Nephron (organoid): ENCODE data around the gene PRKAG2.

Experiments used
- H3K27ac Mint-ChIP-seq, 3 experiments: 2 replicates each; pipeline ENCODE4 v1.8.0; 2020; ENCODE audit warnings: mixed read lengths in 3 of 3, mild to moderate bottlenecking in 2 of 3, moderate library complexity in 1 of 3
- H3K27me3 Mint-ChIP-seq: 2 replicates; pipeline ENCODE4 v1.8.0; 2021; ENCODE audit warnings: low read depth, mild to moderate bottlenecking, moderate library complexity, mixed read lengths
- H3K36me3 Mint-ChIP-seq: 2 replicates; pipeline ENCODE4 v1.8.0; 2020; ENCODE audit warnings: low read depth, mixed read lengths
- H3K4me1 Mint-ChIP-seq: 2 replicates; pipeline ENCODE4 v1.8.0; 2020; ENCODE audit warnings: mixed read lengths
- H3K4me3 Mint-ChIP-seq, 3 experiments: 2 replicates each; pipeline ENCODE4 v1.8.0; 2020; ENCODE audit warnings: mild to moderate bottlenecking in 3 of 3, mixed read lengths in 3 of 3, moderate library complexity in 2 of 3
- H3K9me3 Mint-ChIP-seq: 2 replicates; pipeline ENCODE4 v1.8.0; 2020; ENCODE audit warnings: mixed read lengths
- TF ChIP-seq, protein P1 (sequence below), 3 experiments: fragments of 200-600 bp; sonication (generic); IDR thresholded peaks; one replicate each; pipeline ENCODE4 v1.5.0; 2021; ENCODE audit warnings: antibody characterized with exemption in 3 of 3; ENCODE audit not compliant: unreplicated experiment in 3 of 3

PRKAG2 gene

DNA sequence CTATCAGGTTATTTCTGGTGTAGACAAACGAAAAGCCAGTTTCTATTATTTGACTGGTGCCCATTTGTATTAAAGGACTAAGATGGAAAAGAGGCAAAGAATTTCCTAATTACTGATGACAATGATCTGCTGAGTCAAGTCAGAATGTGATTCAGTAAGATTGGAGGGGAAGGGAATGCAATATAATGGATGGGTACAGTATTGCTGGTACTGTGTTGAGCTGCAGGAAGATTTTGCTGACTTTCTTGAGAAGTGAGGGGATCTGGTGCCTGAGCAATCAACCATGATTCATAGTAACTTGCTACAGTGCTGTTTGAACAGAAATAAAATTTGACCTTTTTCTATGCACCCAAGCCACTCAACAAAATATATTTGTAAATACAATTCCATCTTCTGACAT is 218.1 kb downstream of the PRKAG2 start:
- H3K4me3 Mint-ChIP-seq = no peak overlapping the region
- no peaks in the 10 kb centered on the region for H3K9me3 Mint-ChIP-seq
- no peaks in the 10 kb centered on the region for H3K36me3 Mint-ChIP-seq
- no peaks in the 10 kb centered on the region for H3K4me1 Mint-ChIP-seq
- TF ChIP-seq, protein P1, sequence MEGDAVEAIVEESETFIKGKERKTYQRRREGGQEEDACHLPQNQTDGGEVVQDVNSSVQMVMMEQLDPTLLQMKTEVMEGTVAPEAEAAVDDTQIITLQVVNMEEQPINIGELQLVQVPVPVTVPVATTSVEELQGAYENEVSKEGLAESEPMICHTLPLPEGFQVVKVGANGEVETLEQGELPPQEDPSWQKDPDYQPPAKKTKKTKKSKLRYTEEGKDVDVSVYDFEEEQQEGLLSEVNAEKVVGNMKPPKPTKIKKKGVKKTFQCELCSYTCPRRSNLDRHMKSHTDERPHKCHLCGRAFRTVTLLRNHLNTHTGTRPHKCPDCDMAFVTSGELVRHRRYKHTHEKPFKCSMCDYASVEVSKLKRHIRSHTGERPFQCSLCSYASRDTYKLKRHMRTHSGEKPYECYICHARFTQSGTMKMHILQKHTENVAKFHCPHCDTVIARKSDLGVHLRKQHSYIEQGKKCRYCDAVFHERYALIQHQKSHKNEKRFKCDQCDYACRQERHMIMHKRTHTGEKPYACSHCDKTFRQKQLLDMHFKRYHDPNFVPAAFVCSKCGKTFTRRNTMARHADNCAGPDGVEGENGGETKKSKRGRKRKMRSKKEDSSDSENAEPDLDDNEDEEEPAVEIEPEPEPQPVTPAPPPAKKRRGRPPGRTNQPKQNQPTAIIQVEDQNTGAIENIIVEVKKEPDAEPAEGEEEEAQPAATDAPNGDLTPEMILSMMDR (IDR thresholded peaks at IDR 0.05; ENCODE audit: unreplicated experiment in 3 of 3) = no peak
- peak overlapping the region in 1 of 3 experiments; percentile 90 for H3K27ac Mint-ChIP-seq
- H3K27me3 Mint-ChIP-seq = peaks cover 25% of the 10 kb centered on the region

DNA sequence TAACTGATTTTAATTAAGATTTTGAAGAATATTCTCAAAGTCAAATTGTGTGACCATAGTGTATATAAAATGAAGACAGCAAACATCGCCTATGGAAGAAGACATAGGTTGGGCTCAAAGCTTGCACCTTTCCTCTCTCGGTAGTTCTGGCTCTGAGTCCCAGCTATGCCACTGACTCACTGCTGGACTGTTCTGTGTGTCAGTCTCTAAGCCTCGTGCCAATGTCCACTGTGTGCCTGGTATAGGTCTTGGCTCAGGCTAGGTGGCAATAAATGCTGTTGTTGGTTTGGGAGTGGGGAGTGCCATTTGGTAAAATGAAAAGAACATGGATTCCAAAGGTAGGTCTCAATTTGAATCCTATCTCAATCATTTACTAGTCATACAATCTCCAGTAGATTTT is 219.7 kb downstream of the PRKAG2 start:
- H3K27me3 Mint-ChIP-seq = peaks cover 30% of the 10 kb centered on the region
- TF ChIP-seq, protein P1 (IDR thresholded peaks at IDR 0.05; ENCODE audit: unreplicated experiment in 3 of 3) = no peak
- H3K9me3 Mint-ChIP-seq = no peaks in the 10 kb centered on the region
- H3K36me3 Mint-ChIP-seq = no peaks in the 10 kb centered on the region
- H3K27ac Mint-ChIP-seq = no peak overlapping the region
- no peak overlapping the region for H3K4me3 Mint-ChIP-seq
- H3K4me1 Mint-ChIP-seq = no peaks in the 10 kb centered on the region

DNA sequence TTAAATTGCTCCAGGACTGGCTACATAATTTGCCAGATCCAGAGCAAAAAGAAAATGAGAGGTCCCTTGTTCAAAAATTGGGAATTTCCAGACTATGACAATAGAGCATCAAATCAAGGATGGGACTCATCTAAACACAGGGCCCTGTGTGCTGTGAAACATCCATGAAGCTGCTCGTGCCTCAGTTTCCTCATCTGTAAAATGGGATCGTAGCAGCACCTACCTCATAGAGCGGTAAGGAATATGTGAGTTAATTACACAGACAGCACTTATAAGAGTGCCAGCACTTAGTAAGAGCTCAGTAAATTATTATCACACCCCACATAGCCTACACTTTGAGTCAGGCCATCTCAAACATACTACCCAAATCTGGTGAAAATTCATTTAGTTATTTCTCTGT is 221.4 kb downstream of the PRKAG2 start:
- Mint-ChIP-seq H3K27ac (no peak overlapping the region), H3K9me3 (no peaks in the 10 kb centered on the region)

DNA sequence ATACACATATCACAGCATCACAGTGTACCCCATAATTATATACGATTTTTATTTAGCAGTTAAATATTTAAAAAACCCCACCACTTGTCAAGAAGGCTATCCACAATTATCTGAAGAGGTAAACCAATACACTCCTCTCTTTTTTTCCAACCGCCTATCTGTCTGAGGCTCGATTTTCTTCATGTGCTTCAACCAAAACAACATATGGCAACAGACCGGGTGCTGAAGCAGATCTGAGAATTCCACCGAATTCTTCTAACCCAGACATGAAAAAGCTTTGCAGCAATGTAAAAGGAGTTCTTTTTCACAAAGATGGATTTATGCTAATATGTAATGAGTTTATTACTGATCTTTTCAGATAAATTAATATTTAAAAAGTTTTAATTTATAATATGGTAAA is 224.8 kb downstream of the PRKAG2 start:
- TF ChIP-seq, protein P1 (IDR thresholded peaks at IDR 0.05; ENCODE audit: unreplicated experiment in 3 of 3) = no peak
- H3K36me3 Mint-ChIP-seq = no peaks in the 10 kb centered on the region
- H3K27ac Mint-ChIP-seq = no peak overlapping the region
- peaks cover 52% of the 10 kb centered on the region for H3K27me3 Mint-ChIP-seq
- no peaks in the 10 kb centered on the region for H3K9me3 Mint-ChIP-seq
- H3K4me3 Mint-ChIP-seq = no peak overlapping the region
- peaks cover 15% of the 10 kb centered on the region for H3K4me1 Mint-ChIP-seq

More for the DNA sequence above, 221.4 kb downstream of the PRKAG2 start:
- no peaks in the 10 kb centered on the region for H3K36me3 Mint-ChIP-seq
- TF ChIP-seq, protein P1 (IDR thresholded peaks at IDR 0.05; ENCODE audit: unreplicated experiment in 3 of 3) = no peak
- H3K4me3 Mint-ChIP-seq = no peak overlapping the region
- H3K4me1 Mint-ChIP-seq = peaks cover 5% of the 10 kb centered on the region
- H3K27me3 Mint-ChIP-seq = peaks cover 36% of the 10 kb centered on the region

DNA sequence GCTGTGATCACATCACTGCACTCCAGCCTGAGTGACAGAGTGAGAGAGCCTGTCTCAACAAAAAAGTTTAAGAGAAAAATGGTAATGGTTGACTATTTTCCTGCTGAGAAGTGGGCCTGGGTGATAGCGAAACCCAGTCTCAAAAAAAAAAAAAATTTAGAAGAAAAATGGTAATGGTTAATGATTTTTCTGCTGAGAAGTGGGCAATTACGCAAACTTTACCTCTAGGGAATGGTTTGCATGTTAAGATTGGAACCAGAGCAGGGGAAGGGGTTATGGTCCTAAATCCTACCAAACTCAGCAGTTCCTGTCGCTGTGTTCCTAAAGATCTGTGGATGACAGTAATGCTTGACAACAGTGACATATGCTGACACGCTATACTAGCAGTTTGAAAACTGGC is 226.8 kb downstream of the PRKAG2 start:
- H3K4me3 Mint-ChIP-seq = no peak overlapping the region
- no peaks in the 10 kb centered on the region for H3K9me3 Mint-ChIP-seq
- H3K27me3 Mint-ChIP-seq = peaks cover 51% of the 10 kb centered on the region
- H3K36me3 Mint-ChIP-seq = no peaks in the 10 kb centered on the region
- TF ChIP-seq, protein P1 (IDR thresholded peaks at IDR 0.05; ENCODE audit: unreplicated experiment in 3 of 3) = no peak
- H3K4me1 Mint-ChIP-seq = peaks cover 15% of the 10 kb centered on the region
- peak overlapping the region in 1 of 3 experiments; percentile 26 for H3K27ac Mint-ChIP-seq

DNA sequence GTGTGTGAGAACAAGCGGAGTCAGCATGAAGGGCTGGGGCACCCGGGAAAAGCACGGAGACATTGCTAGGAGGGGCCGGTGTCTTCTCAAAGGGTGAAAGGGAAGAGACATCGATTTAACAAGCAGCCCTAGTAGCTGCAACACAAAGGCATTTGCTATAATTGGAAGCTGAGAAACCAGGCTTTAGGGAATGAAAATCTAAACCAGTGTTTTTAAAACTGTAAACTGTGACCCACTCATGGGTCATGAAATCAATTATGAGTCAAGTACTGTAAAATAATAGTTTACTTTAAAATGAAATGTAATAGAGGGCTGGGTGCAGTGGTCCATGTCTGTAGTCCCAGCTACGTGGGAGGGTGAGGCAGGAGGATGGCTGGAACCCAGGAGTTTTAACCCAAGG is 228.5 kb downstream of the PRKAG2 start:
- TF ChIP-seq, protein P1 (IDR thresholded peaks at IDR 0.05; ENCODE audit: unreplicated experiment in 3 of 3) = no peak
- Mint-ChIP-seq H3K4me1 (peaks cover 15% of the 10 kb centered on the region), H3K27me3 (peaks cover 45% of the 10 kb centered on the region), H3K36me3 (no peaks in the 10 kb centered on the region), H3K27ac (no peak overlapping the region), H3K4me3 (no peak overlapping the region), H3K9me3 (peaks cover 2% of the 10 kb centered on the region)
